HUES64 (cell line): ENCODE measurements around the gene RPS6KA2.

Experiments
- H3K27ac ChIP-seq: 2 replicates; pipeline ENCODE4 v1.7.0; 2013; ENCODE audit warnings: low read depth, low read length, inconsistent platforms
- H3K27me3 ChIP-seq: 2 replicates; pipeline ENCODE4 v1.6.1; 2013; ENCODE audit warnings: mild to moderate bottlenecking, low read length; ENCODE audit not compliant: insufficient read depth
- H3K36me3 ChIP-seq: 2 replicates; pipeline ENCODE4 v1.6.1; 2013; ENCODE audit warnings: mild to moderate bottlenecking, low read length; ENCODE audit not compliant: insufficient read depth
- H3K4me1 ChIP-seq: 2 replicates; pipeline ENCODE4 v1.6.1; 2013; ENCODE audit warnings: mild to moderate bottlenecking, low read length, moderate library complexity; ENCODE audit not compliant: insufficient read depth
- H3K4me3 ChIP-seq: 2 replicates; pipeline ENCODE4 v1.5.1; 2013; ENCODE audit warnings: mild to moderate bottlenecking, low read length, moderate library complexity
- H3K9ac ChIP-seq: 2 replicates; pipeline ENCODE4 v1.6.1; 2013; ENCODE audit warnings: mild to moderate bottlenecking, low read depth, low read length
- H3K9me3 ChIP-seq: 2 replicates; pipeline ENCODE4 v1.6.1; 2013; ENCODE audit warnings: low read depth, low read length; ENCODE audit not compliant: insufficient read depth
- WGBS: fragments of 150-250, 120-280 bp; methylation state at CpG from one replicate; pipeline ENCODE4 v1.1.7; 2013; ENCODE audit warnings: missing lambda C conversion rate; 5-methylcytosine and 5-hydroxymethylcytosine counted together

Gene RPS6KA2

DNA sequence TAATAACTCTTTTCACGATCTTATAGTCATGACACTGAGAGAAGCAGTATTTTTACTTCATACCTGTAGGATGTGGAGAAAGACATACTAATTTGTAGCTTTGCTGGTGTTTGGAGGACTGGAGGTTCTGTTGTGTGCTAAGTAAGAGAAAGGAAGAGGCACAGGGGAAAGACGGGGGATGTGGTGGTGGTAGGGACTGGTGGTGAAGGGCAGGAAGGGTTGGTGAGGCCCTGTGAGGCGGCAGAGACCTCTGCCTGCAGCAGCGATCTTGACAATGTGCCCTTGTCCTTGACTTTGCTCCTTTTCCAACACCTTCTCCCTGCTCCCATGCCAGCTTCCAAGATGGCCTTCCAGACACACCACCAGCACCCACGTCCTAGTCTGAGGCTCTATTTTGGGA is 211.7 kb downstream of the RPS6KA2 start:
- H3K9me3 ChIP-seq, result no peaks in the 10 kb centered on the region
- no peak overlapping the region for H3K9ac ChIP-seq
- H3K4me3 ChIP-seq, result no peak overlapping the region
- H3K27me3 ChIP-seq, result no peaks in the 10 kb centered on the region
- 92% methylated on average over 5 of the region's 5 CpGs for WGBS
- H3K36me3 ChIP-seq, result peaks cover 12% of the 10 kb centered on the region; the same call in 1 of the 2 replicates
- H3K4me1 ChIP-seq, result no peaks in the 10 kb centered on the region
- no peak overlapping the region for H3K27ac ChIP-seq

DNA sequence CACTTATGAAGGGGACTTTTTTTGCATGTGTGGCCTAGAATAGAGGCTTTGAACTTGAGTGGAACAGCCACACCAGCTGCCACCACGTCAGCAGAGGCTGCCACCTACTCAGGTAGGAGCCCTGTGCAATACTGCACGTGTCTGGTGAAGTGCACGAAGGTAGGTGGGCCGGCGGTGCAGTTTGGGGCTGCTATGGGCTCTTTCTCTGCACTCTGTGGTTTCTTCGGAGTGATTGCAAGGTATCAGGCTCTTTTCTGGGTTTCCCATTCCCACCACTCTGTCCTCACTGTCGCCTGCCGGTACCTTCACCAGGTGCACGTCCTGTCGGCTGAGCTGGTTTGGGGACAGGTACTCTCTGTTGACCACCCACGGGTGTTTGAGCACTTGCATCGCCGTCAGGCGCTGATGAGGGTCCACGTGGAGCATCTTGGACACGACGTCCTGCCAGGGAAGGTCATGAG is 213.5 kb downstream of the RPS6KA2 start:
- Histone ChIP-seq H3K27me3 (no peaks in the 10 kb centered on the region), H3K9me3 (no peaks in the 10 kb centered on the region), H3K27ac (no peak overlapping the region), H3K9ac (no peak overlapping the region), H3K4me1 (no peaks in the 10 kb centered on the region), H3K4me3 (no peak overlapping the region), H3K36me3 (peaks cover 9% of the 10 kb centered on the region; the same call in 1 of the 2 replicates)
- WGBS, result 96% methylated on average over 17 of the region's 17 CpGs

DNA sequence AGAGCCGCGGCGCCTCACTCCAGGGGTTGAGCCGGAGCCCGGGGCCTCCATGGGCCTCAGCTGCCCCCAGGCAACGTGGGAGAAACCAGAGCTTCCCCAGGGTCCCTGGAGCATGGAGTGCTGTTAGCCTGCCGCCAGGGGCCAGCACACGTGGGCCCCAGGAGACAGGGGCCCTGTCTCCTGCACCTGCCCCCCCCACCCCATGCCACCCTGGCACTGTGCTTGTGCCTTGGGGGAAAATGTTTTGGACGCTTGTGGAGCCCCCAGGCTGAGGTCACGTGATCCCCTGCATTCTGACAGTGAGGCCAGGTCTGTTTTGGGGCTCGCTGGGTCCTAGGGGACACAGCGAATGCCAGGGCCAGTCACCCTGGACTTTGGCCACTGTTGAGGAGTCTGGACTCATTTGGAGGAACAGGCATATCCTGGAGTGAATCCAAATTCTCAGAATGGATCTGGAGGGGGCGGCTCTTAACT is 214.1 kb downstream of the RPS6KA2 start:
- Histone ChIP-seq H3K36me3 (peaks cover 9% of the 10 kb centered on the region; the same call in 1 of the 2 replicates), H3K27ac (no peak overlapping the region), H3K4me3 (no peak overlapping the region), H3K9me3 (no peaks in the 10 kb centered on the region), H3K9ac (no peak overlapping the region), H3K27me3 (no peaks in the 10 kb centered on the region), H3K4me1 (no peaks in the 10 kb centered on the region)
- 93% methylated on average over 13 of the region's 13 CpGs for WGBS

DNA sequence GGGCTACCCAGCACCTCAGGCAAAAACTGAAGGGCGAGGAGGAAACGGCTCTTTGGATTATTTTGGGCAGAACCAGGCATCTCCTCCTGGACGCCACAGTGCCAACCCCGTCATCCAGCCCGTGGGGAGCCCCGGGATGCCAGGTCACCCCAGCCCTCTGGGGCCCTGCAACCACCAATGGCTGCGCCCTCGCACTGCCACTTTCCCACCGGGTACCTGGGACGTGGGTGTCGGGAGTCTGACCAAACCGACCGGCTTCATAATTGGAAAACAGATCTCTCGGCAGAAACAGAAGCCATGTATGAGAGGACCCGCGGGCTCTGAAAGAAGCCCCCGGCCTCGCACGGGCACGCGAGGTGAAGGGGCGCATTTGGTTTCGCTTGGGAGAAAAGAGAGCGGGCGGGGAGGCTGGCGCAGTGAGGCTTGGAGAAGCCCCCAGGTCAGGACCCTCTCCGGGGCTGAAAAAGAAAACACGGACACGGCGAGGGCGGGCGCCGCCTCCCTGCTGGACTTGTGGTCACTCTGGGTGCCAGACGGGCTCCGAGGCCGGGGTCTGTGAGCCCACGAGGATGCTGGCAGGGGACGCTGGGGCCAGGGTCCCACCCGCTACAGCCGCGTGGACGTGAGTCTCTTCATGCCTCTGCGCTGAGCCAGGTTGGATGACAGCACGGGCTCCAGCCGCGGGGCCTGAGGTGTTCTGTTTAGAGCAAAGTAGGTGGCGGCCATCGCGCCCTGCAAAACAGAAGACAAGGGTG is 214.7 kb downstream of the RPS6KA2 start:
- Histone ChIP-seq H3K36me3 (peaks cover 9% of the 10 kb centered on the region; the same call in 1 of the 2 replicates), H3K27me3 (no peaks in the 10 kb centered on the region), H3K9ac (no peak overlapping the region), H3K4me3 (no peak overlapping the region), H3K27ac (no peak overlapping the region), H3K4me1 (no peaks in the 10 kb centered on the region), H3K9me3 (no peaks in the 10 kb centered on the region)
- 93% methylated on average over 49 of the region's 49 CpGs for WGBS

DNA sequence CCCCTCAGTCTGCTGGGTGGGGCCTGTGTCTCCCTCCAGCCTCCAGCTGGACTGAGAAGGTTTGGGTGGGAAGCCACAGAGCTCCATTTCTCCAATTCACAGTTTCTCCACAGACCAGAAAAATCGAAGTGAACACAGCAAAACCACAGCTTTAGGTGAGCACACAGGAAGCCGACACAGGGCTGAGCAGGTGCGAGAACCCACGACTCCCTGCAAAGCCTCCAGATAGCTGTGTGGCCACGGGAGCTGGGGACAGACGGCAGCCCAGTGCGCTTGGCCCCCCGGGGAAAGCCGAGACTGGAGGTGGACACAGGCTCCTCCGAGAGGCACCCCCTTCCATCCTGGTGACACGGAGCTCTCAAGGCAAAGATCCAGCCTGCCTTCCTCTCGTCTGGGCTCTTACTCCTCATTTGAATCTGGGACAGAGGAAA is 215.3 kb downstream of the RPS6KA2 start:
- Histone ChIP-seq H3K27ac (no peak overlapping the region), H3K4me3 (no peak overlapping the region)

DNA sequence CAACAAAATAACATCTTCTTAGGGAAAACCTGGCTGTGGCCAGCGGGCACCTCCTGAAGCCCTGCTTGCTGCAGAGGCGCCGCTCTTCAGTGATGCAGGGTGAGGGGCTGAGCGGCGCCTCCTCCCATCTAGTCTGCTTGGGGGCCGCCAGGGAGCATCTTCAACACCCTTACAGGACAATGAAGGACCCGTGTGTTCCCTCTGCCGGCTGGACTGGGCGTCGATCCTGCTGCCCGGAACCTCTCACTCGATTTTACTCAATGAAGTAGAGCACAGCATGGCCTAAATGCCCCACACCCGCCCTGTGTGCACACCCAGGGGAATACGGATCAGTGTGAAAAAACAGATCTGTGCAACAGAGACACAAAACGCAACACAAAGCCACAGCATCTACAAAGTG is 215.8 kb downstream of the RPS6KA2 start:
- Histone ChIP-seq H3K36me3 (peaks cover 9% of the 10 kb centered on the region; the same call in 1 of the 2 replicates), H3K4me1 (no peaks in the 10 kb centered on the region), H3K27me3 (no peaks in the 10 kb centered on the region), H3K27ac (no peak overlapping the region), H3K4me3 (no peak overlapping the region), H3K9me3 (no peaks in the 10 kb centered on the region), H3K9ac (no peak overlapping the region)
- 94% methylated on average over 15 of the region's 15 CpGs for WGBS

More for the DNA sequence above, 215.3 kb downstream of the RPS6KA2 start:
- no peaks in the 10 kb centered on the region for H3K4me1 ChIP-seq
- WGBS, result 93% methylated on average over 12 of the region's 12 CpGs
- no peak overlapping the region for H3K9ac ChIP-seq
- no peaks in the 10 kb centered on the region for H3K27me3 ChIP-seq
- no peaks in the 10 kb centered on the region for H3K9me3 ChIP-seq
- H3K36me3 ChIP-seq, result peaks cover 9% of the 10 kb centered on the region; the same call in 1 of the 2 replicates

DNA sequence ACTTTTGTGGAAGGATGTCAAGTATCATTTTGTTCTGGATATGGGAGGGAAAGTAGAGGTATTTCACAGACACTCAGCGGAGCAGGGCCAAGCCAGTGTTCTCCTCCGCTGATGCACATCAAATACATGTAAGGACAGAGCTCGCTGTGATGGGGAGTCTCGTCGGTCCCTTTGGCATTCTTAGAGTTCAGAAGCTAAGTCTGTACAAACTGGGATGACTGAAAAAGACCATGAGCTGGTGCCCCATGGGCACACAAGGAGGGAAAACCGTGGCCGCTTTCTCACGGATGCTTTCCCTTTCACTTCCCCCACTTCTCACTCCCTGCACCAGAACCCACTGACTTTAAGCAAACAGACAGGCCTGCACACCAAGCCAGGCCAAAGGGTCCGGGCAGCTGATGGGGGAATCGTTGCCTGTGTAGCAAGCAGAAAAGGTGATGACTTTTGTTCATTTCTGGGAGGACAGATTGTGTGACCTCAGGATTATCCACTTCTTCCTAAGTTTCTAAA is 216.6 kb downstream of the RPS6KA2 start:
- no peaks in the 10 kb centered on the region for H3K4me1 ChIP-seq
- H3K36me3 ChIP-seq, result peaks cover 9% of the 10 kb centered on the region; the same call in 1 of the 2 replicates
- H3K4me3 ChIP-seq, result no peak overlapping the region
- no peaks in the 10 kb centered on the region for H3K27me3 ChIP-seq
- no peak overlapping the region for H3K27ac ChIP-seq
- 90% methylated on average over 10 of the region's 10 CpGs for WGBS
- no peaks in the 10 kb centered on the region for H3K9me3 ChIP-seq
- H3K9ac ChIP-seq, result no peak overlapping the region

DNA sequence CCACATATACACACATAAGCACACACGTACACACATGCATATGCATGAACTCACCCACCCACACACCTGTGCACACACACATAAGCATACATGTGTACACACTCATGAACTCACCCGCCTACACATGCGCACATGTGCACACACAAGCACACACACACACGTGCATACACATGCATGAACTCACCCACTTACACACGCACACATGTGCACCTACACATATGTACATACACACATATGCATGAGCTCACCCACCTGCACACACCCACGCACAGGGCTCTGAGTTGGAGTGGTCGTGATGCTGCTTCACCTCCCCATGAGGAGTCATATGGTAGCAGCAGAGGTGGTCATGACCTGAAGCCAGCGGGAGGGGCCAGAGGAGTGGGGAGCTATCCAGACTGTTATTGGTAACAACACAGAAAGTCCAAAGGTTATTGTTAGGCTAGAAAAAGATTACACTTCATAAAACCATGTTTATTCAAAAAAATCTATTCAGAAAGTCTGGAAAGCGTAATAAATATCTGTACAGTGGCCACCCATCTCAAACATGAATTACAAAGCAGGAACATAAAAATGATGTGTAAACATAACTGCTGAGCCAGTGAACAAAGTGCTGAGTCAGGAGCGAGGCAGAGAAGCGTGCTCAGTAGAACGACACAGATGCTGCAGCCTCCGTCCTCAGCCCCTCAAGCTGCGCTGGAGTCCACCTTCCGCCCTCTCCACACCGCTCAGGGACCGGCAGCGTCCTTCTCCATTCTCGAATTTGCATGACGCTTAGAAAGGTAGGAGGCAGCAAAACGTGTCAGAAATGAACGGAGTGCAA is 217.9 kb downstream of the RPS6KA2 start:
- H3K4me3 ChIP-seq, result no peak overlapping the region
- no peak overlapping the region for H3K9ac ChIP-seq
- H3K36me3 ChIP-seq, result peaks cover 6% of the 10 kb centered on the region; the same call in 1 of the 2 replicates
- no peaks in the 10 kb centered on the region for H3K27me3 ChIP-seq
- no peaks in the 10 kb centered on the region for H3K9me3 ChIP-seq
- 89% methylated on average over 22 of the region's 22 CpGs for WGBS
- no peaks in the 10 kb centered on the region for H3K4me1 ChIP-seq
- H3K27ac ChIP-seq, result no peak overlapping the region

DNA sequence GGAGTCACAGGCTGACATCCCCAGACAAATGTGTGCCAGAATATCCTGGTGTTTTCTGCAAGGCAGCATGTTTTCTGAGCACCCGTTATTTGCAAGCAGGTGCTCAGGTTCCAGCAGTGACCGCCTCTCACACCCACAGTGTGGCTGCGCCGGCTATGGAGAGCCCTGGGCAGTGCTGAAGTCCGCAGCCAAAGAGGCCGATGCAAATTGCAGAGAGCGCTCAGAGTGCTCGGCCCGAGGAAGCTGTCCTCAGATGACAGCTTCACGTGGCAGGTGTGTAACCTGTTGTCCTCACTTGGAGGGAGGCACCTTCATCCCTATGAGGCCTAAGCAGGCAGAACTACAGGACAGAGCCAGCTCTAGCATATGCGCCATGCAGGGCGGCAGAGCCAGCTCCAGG is 220.9 kb downstream of the RPS6KA2 start:
- Histone ChIP-seq H3K9ac (no peak overlapping the region), H3K9me3 (no peaks in the 10 kb centered on the region), H3K27ac (no peak overlapping the region), H3K4me1 (no peaks in the 10 kb centered on the region), H3K4me3 (no peak overlapping the region), H3K36me3 (no peaks in the 10 kb centered on the region), H3K27me3 (no peaks in the 10 kb centered on the region)
- 92% methylated on average over 12 of the region's 12 CpGs for WGBS

DNA sequence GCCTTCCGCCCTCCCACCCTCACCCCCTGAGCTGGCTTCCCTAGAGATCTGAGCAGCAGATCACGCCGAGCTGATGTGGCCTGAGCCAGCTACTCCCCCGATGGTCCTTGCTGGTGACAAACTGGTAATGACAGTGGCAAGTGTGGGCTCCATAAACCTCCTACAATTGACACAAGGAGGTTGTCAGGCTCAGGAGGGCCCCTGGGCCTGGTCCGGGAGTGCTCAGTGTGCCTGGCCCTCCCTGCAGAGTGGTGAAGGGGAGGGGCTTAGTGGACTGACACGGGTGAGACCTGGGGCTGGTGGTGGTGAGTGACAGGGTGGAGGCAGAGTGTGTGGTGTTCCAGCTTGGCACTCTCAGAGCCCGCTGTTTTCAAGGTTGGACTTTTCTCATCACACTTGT is 221.7 kb downstream of the RPS6KA2 start:
- Histone ChIP-seq H3K9ac (no peak overlapping the region), H3K36me3 (no peaks in the 10 kb centered on the region), H3K27ac (no peak overlapping the region), H3K27me3 (no peaks in the 10 kb centered on the region), H3K9me3 (no peaks in the 10 kb centered on the region), H3K4me1 (no peaks in the 10 kb centered on the region), H3K4me3 (no peak overlapping the region)
- WGBS, result 79% methylated on average over 7 of the region's 7 CpGs
